Cardiac septum (tissue), 1 donor: ENCODE results near the gene IARS2. TPM values are rescaled to one million over a fixed set of nuclear protein-coding genes. Genes with fewer than 3 reads are reported as not detected.
"Not testable (repeated sequence)": the region's sequence is repeated elsewhere in the genome, so short reads cannot be mapped to it uniquely, and the experiment has no call there.

ENCODE experiments used
- DNase-seq: peaks from one replicate; pipeline ENCODE4 v3.0.0-alpha.2; 2020; ENCODE audit warnings: low spot score
- intact Hi-C: fragments of 100-400 bp; cut with DNase I; formaldehyde crosslinking; loops from one replicate; pipeline ENCODE4 v1.14.0; 2022
- long read RNA-seq: library from polyadenylated mRNA; unstranded; transcript quantifications from one replicate; pipeline ENCODE4 v2.0.0, GENCODE V29; 2021
- total RNA-seq: library from RNA; stranded (reverse); fragmentation: NEBNext Ultra II Directional; extraction: Animal tissue kit (Norgen Biotek cat#: 25700); gene quantifications from one replicate; pipeline ENCODE4 v1.2.1, GENCODE V29; 2021
- donor health status: DM: no; HTN: no; CAD: no.

Gene IARS2
- 76.4 TPM for total RNA-seq
- long read RNA-seq, transcript IARS2-201 (23 exons, 3,560 nt), result major isoform, 139 of 153 reads
- long read RNA-seq, partial matches to known transcripts, result 10 of 153 reads
- long read RNA-seq, other reads (novel, unspliced or antisense), result 4 of 153 reads

- intact Hi-C loops, result loop anchor here (5.0 kb wide), 1 partner anchor 47 kb away; the partner anchor contains the start of gene EPRS1
- peak; percentile 94 for DNase-seq
Measured at GRCh38 chr1:220094016-220094911, at the start of gene IARS2. Gene IARS2, plus strand, starts transcription at chr1:220094132. Its CDS starts 85 bp downstream, at chr1:220094217.

- intact Hi-C loops, result loop anchor here (5.0 kb wide), 1 partner anchor 47 kb away; the partner anchor contains the start of gene IARS2
- no peak for DNase-seq
Measured at GRCh38 chr1:220044678-220045355, 49.1 kb upstream of the IARS2 start.

- no peak for DNase-seq
- intact Hi-C loops, result loop anchor here (5.0 kb wide), 1 partner anchor 47 kb away; the partner anchor contains the start of gene IARS2
Measured at GRCh38 chr1:220045356-220046051, 48.4 kb upstream of the IARS2 start.

- DNase-seq, result peak; percentile 98
- intact Hi-C loops, result loop anchor here (5.0 kb wide), 1 partner anchor 46 kb away; the partner anchor contains the start of gene IARS2
Measured at GRCh38 chr1:220046052-220046930, 47.6 kb upstream of the IARS2 start, which contains the start of gene EPRS1. Gene EPRS1, minus strand, starts transcription at chr1:220046505. Its CDS starts 117 bp downstream, at chr1:220046388.

- intact Hi-C loops, result no loop called here
Measured at GRCh38 chr1:220056374-220056773, 37.6 kb upstream of the IARS2 start.

GRCh38 chr1:220060876-220061275 lies 33.1 kb upstream of the IARS2 start:
- intact Hi-C loops, result no loop called here
- DNase-seq, result no peak

More at GRCh38 chr1:220056374-220056773, 37.6 kb upstream of the IARS2 start:
- DNase-seq, result no peak

GRCh38 chr1:220062629-220063028 lies 31.3 kb upstream of the IARS2 start:
- DNase-seq, result no peak
- intact Hi-C loops, result no loop called here

GRCh38 chr1:220067269-220068204 lies 26.4 kb upstream of the IARS2 start:
- no peak for DNase-seq
- intact Hi-C loops, result no loop called here

GRCh38 chr1:220076861-220077762 lies 16.8 kb upstream of the IARS2 start:
- intact Hi-C loops, result no loop called here
- DNase-seq, result no peak

- DNase-seq, result no peak
- intact Hi-C loops, result no loop called here
Measured at GRCh38 chr1:220077887-220078286, 16.0 kb upstream of the IARS2 start.

GRCh38 chr1:220084460-220084859 lies 9.5 kb upstream of the IARS2 start:
- DNase-seq, result no peak
- intact Hi-C loops, result no loop called here

GRCh38 chr1:220086261-220086686 lies 7.7 kb upstream of the IARS2 start:
- DNase-seq, intact Hi-C loops: not testable (repeated sequence)

GRCh38 chr1:220089650-220090556 lies 4.0 kb upstream of the IARS2 start, which contains the start of gene BPNT1:
Gene BPNT1, minus strand, starts transcription at chr1:220089788. Its CDS starts 9,942 bp downstream, at chr1:220079846.
- intact Hi-C loops, result loop anchor here (5.0 kb wide), 1 partner anchor 43 kb away; the partner anchor contains the start of gene EPRS1
- peak; percentile 97 for DNase-seq

GRCh38 chr1:220092694-220093093 lies 1.2 kb upstream of the IARS2 start:
- intact Hi-C loops, result loop anchor here (5.0 kb wide), 1 partner anchor 45 kb away; the partner anchor contains the start of gene EPRS1
- DNase-seq, result no peak
